PFSK-1 (cell line): ENCODE measurements around the gene TNS1.
A peak's percentile ranks its signal among the peaks of the same experiment; 100 is the strongest.

Experiments used
- FOXP2 ChIP-seq: optimal IDR thresholded peaks from 2 replicates; pipeline ENCODE3; 2011; ENCODE audit warnings: borderline replicate concordance, control low read depth, inconsistent platforms; ENCODE audit not compliant: insufficient read depth; ENCODE audit errors: extremely low read length, extremely low read depth
- POLR2AphosphoS5 ChIP-seq: IDR thresholded peaks from 2 replicates; pipeline ENCODE4 v1.6.1; 2012; ENCODE audit warnings: low read depth, mild to moderate bottlenecking, control low read depth, low read length, moderate library complexity
- REST ChIP-seq, 2 experiments: IDR thresholded peaks; 2 replicates each; pipeline versions ENCODE4 v1.6.1 to v1.8.0; 2011 to 2012; ENCODE audit warnings: low read depth in 2 of 2, low read length in 2 of 2, control low read depth in 1 of 2, inconsistent platforms in 1 of 2, mild to moderate bottlenecking in 1 of 2, moderate library complexity in 1 of 2; ENCODE audit not compliant: insufficient read depth in 1 of 2
- SIN3A ChIP-seq: IDR thresholded peaks from 2 replicates; pipeline ENCODE4 v1.6.1; 2012; ENCODE audit warnings: mild to moderate bottlenecking, low read length, moderate library complexity, borderline replicate concordance; ENCODE audit not compliant: insufficient read depth
- TAF1 ChIP-seq: IDR thresholded peaks from 2 replicates; pipeline ENCODE4 v1.6.1; 2012; ENCODE audit warnings: low read length, control low read depth, borderline replicate concordance; ENCODE audit not compliant: insufficient read depth

TNS1 gene

GRCh38 chr2:217806482-217806765 lies 196.4 kb downstream of the TNS1 start:
- no peak for TF ChIP-seq SIN3A

GRCh38 chr2:217805668-217806481 lies 196.9 kb downstream of the TNS1 start:
- TF ChIP-seq SIN3A (no peak), FOXP2 (no peak), REST (IDR thresholded peaks at IDR 0.05; ENCODE audit: insufficient read depth in 1 of 2, low read depth in 2 of 2, low read length in 2 of 2) (no peak), TAF1 (no peak), POLR2AphosphoS5 (no peak)

- TF ChIP-seq REST (IDR thresholded peaks at IDR 0.05; ENCODE audit: insufficient read depth in 1 of 2, low read depth in 2 of 2, low read length in 2 of 2) = no peak
- no peak for TF ChIP-seq POLR2AphosphoS5
- TF ChIP-seq FOXP2 = no peak
- TF ChIP-seq SIN3A = no peak
- TF ChIP-seq TAF1 = no peak
Observed at GRCh38 chr2:217804791-217805667, 197.8 kb downstream of the TNS1 start.

- peak; percentile 79 to 89 for TF ChIP-seq REST (IDR thresholded peaks at IDR 0.05; ENCODE audit: insufficient read depth in 1 of 2, low read depth in 2 of 2, low read length in 2 of 2)
- TF ChIP-seq TAF1 = no peak
Observed at GRCh38 chr2:217804338-217804737, 198.5 kb downstream of the TNS1 start.

- TF ChIP-seq TAF1 (no peak), FOXP2 (no peak), REST (IDR thresholded peaks at IDR 0.05; ENCODE audit: insufficient read depth in 1 of 2, low read depth in 2 of 2, low read length in 2 of 2) (no peak), POLR2AphosphoS5 (no peak), SIN3A (no peak)
Observed at GRCh38 chr2:217803653-217803960, 199.2 kb downstream of the TNS1 start.
